GM04503 (cell line): Measurements from ENCODE around the gene PLCH1.
"Not testable (repeated sequence)": the region's sequence is repeated elsewhere in the genome, so short reads cannot be mapped to it uniquely, and the experiment has no call there.

Experiments used
- DNase-seq: peaks from one replicate; pipeline ENCODE4 v3.0.0-alpha.2; 2012; ENCODE audit warnings: low read depth

Gene PLCH1

GRCh38 chr3:155420881-155421486, 323.9 kb downstream of the PLCH1 start:
- DNase-seq = no peak

- DNase-seq = no peak
Measured at GRCh38 chr3:155420406-155420805, 324.5 kb downstream of the PLCH1 start.

GRCh38 chr3:155418407-155418806, 326.5 kb downstream of the PLCH1 start:
- no peak for DNase-seq

- DNase-seq = no peak
Measured at GRCh38 chr3:155417119-155417517, 327.8 kb downstream of the PLCH1 start.

GRCh38 chr3:155416500-155417118, 328.3 kb downstream of the PLCH1 start:
- peak; percentile 39 for DNase-seq

- DNase-seq = no peak
Measured at GRCh38 chr3:155412904-155413303, 332.0 kb downstream of the PLCH1 start.

GRCh38 chr3:155411500-155412223, 333.2 kb downstream of the PLCH1 start:
- DNase-seq = no peak

GRCh38 chr3:155409336-155409735, 335.5 kb downstream of the PLCH1 start:
- DNase-seq = no peak

- no peak for DNase-seq
Measured at GRCh38 chr3:155407971-155408370, 336.9 kb downstream of the PLCH1 start.

GRCh38 chr3:155407331-155407730, 337.5 kb downstream of the PLCH1 start:
- no peak for DNase-seq

- DNase-seq = no peak
Measured at GRCh38 chr3:155404486-155404885, 340.4 kb downstream of the PLCH1 start.

GRCh38 chr3:155402656-155403055, 342.2 kb downstream of the PLCH1 start:
- DNase-seq = no peak

- no peak for DNase-seq
Measured at GRCh38 chr3:155398046-155398445, 346.8 kb downstream of the PLCH1 start.

- not testable (repeated sequence) for DNase-seq
Measured at GRCh38 chr3:155394896-155395295, 350.0 kb downstream of the PLCH1 start.

- DNase-seq = no peak
Measured at GRCh38 chr3:155394240-155394639, 350.6 kb downstream of the PLCH1 start.

- no peak for DNase-seq
Measured at GRCh38 chr3:155393316-155393715, 351.6 kb downstream of the PLCH1 start.

- DNase-seq = no peak
Measured at GRCh38 chr3:155392138-155392537, 352.7 kb downstream of the PLCH1 start.

GRCh38 chr3:155391551-155391958, 353.3 kb downstream of the PLCH1 start:
- peak; percentile 97 for DNase-seq

- DNase-seq = peak; percentile 85
Measured at GRCh38 chr3:155391104-155391503, 353.8 kb downstream of the PLCH1 start.

GRCh38 chr3:155390351-155390750, 354.5 kb downstream of the PLCH1 start:
- no peak for DNase-seq

GRCh38 chr3:155388417-155388816, 356.5 kb downstream of the PLCH1 start:
- no peak for DNase-seq

- no peak for DNase-seq
Measured at GRCh38 chr3:155387571-155387970, 357.3 kb downstream of the PLCH1 start.

- DNase-seq = no peak
Measured at GRCh38 chr3:155386919-155387318, 358.0 kb downstream of the PLCH1 start.
